NCI-H146 treated with DMSO at 0.1 percent for 48 hours (cell line): ENCODE data around the gene CADPS2.

Experiments
- DNase-seq: peaks from one replicate; lab custom pipeline; 2025; ENCODE audit not compliant: unreplicated experiment; lab: John Stamatoyannopoulos, UW

CADPS2 gene

GRCh38 chr7:122543891-122544290, 342.4 kb downstream of the CADPS2 start:
- DNase-seq, result no peak

DNA sequence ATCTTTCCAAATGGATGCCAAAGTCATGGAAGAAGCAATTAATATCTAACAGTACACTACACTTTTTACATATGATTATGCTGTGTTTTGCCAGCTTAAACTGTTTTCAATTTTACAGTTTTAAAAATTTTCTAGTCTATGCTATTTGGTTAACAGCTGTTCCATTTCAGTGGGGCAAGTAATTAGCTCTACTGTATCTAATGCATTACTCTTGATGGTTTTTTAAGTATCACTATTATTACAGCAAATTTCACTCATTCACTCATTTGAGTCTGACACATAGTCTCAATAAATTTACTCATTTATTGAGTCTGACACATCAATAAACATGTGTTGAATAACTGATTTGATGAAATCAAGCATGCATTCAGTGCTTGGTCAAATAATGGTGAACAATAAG, 343.1 kb downstream of the CADPS2 start:
- no peak for DNase-seq

DNA sequence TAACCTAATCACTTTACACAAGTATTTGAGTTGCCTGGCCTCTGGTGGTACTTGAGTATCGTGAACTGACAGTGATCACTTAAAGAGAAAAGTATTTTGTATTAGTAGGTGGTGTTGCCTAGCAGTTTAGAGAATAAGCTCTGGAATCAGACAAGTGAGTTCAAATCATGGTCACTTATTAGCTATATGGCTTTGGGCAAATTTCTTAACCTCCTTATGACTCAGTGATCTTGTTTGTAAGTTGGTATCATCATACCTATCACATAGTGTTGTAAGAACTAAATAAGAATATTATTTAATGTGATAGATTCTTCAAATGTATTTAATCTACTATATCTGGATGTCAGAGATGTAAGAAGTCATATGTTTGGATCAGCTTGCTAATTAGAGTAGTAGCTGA, 351.2 kb downstream of the CADPS2 start:
- no peak for DNase-seq

- DNase-seq, result no peak
Measured at GRCh38 chr7:122532406-122533269, 353.6 kb downstream of the CADPS2 start.

DNA sequence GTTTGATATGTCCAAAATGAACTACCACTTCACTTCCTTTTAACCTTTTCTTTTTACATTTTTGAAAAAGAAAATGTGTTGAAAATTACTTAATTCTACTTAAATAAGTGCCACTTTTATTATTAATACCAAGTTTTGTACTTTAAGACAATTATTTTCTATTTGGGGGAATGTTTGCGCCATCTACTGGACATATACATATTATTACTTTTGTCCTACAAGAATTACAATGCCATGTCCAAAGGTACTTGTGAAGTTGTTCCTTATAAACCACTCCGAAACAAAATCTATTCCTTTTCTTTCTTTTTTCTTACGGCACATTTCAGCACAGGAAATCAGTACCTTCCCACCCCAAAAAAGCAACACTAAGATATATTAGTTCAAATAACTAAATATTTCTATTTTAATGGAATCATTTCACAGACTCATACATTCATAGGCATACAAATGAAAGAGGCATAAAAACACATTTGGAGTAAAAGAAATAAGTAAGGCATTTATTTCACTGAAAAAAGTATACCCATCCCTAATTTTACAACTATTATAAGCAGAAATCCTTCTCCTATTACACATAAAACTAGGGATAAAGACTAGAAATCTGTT, 357.3 kb downstream of the CADPS2 start:
- peak; percentile 18 for DNase-seq

- DNase-seq, result no peak
Measured at GRCh38 chr7:122525355-122525754, 360.9 kb downstream of the CADPS2 start.

GRCh38 chr7:122521767-122522166, 364.5 kb downstream of the CADPS2 start:
- DNase-seq, result no peak

GRCh38 chr7:122520971-122521555, 365.2 kb downstream of the CADPS2 start:
- peak; percentile 78 for DNase-seq

- no peak for DNase-seq
Measured at GRCh38 chr7:122518488-122518887, 367.8 kb downstream of the CADPS2 start.

GRCh38 chr7:122517576-122517975, 368.7 kb downstream of the CADPS2 start:
- no peak for DNase-seq

DNA sequence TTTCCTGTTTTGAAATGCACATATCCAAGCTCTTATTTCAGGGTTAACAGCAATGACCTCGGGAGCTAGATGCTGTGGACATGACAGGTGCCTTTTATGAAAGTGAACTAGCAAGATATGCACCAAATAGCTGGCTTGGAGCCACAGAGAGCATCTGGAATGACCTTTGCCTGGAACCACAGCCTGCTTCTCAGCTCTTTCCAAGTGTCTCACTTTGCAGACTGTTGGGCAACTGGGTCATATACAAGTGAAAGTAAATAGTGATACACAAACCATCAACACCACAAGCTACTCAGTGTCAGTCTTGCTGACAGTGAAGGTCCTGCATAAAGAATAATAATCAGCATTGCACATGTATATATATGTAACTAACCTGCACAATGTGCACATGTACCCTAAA, 370.9 kb downstream of the CADPS2 start:
- peak; percentile 21 for DNase-seq

DNA sequence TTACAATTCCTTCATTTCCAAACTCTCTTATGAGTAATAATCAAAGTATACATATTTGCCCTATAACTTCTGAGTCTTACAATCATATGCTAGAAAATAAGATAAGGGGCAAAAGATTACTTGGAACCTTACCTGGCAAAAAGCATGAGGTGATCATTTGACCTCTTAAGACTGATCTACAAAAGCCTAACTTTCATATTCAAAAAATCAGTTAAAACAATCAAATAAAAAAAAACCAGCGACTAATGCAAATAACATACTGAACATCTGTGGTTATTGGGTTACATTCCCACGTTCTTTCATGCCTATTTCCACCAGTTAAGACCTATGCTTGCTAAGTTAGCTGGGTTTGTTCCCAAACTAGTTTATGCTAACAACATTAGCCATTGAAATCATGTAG, 375.0 kb downstream of the CADPS2 start:
- DNase-seq, result no peak

GRCh38 chr7:122507591-122507990, 378.7 kb downstream of the CADPS2 start:
- DNase-seq, result no peak

DNA sequence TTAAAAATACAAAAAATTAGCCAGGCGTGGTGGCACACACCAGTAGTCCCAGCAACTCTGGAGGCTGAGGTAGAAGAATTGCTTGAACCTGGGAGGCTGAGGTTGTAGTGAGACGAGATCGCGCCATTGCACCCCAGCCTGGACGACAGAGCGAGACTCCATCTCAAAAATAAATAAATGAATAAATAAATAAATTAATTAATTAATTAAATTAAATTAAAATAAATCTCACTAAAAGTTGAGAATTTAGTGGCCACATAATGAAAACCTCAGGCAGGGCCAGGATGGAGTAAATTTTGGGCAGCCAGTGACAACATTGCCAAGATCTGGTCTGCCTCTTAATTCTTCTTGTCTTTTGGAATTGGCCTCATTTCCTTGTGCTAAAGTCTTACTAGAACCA, 394.3 kb downstream of the CADPS2 start:
- DNase-seq, result no peak

GRCh38 chr7:122488241-122488640, 398.0 kb downstream of the CADPS2 start:
- no peak for DNase-seq

DNA sequence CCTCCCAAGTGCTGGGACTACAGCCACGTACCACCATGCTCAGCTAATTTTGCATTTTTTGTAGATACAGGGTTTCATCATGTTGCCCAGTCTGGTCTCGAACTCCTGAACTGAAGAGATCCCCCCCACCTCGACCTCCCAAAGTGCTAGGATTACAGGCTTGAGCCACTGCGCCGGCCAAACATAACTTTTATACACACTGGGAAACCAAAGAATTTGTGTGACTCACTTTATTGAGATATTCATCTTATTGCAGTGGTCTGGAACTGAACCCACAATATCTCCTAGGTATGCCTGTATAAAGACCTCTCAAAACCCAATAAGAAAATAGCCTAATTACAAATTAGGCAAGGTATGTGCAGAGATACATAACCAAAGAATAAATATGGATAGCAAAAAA, 399.1 kb downstream of the CADPS2 start:
- no peak for DNase-seq

DNA sequence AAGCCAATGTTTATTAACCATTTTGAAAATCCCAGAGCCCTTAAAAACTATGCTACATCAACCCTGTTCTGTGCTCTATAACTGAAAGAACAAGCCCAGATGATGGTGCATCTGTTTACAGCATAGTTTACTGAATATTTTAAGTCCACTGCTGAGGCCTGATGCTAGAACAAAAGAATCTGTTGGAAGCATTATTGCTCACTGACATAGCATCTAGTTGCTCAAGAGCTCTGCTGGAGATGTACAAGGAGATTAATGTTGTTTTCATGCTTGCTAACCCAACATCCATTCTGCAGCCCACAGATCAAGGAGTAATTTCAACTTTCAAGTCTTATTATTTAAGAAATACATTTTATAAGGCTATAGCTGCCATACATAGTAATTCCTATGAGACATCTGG, 400.4 kb downstream of the CADPS2 start:
- no peak for DNase-seq

- no peak for DNase-seq
Measured at GRCh38 chr7:122482212-122482611, 404.0 kb downstream of the CADPS2 start.

GRCh38 chr7:122470859-122471258, 415.4 kb downstream of the CADPS2 start:
- no peak for DNase-seq

DNA sequence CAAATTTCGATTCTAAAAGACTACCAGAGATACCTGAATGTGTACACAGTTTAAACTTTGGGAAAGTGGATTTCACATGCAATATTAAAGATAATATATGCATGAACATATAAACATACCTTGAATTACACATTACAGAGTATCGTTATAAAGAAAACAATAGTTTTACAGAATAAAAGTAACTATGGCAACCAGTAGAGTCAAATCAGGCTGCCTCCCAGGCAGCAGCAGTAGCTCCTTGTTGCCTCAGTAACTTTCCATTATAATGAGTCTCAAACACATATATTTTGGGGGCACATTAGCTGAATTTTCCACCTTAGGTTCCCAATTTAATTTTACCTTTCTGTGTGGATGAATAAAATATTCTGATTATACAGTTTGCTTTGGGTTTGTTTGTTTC, 417.3 kb downstream of the CADPS2 start:
- DNase-seq, result no peak

- DNase-seq, result no peak
Measured at GRCh38 chr7:122467661-122468449, 418.4 kb downstream of the CADPS2 start.
